ENCODE results near the gene HOXA5.

The HOXA5 gene

GRCh38 chr7:27176962-27177794 is 33.7 kb upstream of the HOXA5 start:
- H3K4me3 ChIP-seq (ENCODE audit: control insufficient read depth, low read depth, low read length), result peak overlapping the region; percentile 87
- TF ChIP-seq CTCF (IDR thresholded peaks at IDR 0.05; ENCODE audit: control insufficient read depth, insufficient read depth, low read depth, low read length, missing control alignments), result no peak
- no peak for DNase-seq (ENCODE audit: low read depth)

GRCh38 chr7:27176524-27176845 is 33.0 kb upstream of the HOXA5 start:
- H3K4me3 ChIP-seq (ENCODE audit: control insufficient read depth, low read depth, low read length), result peak overlapping the region; percentile 87
- TF ChIP-seq CTCF (IDR thresholded peaks at IDR 0.05; ENCODE audit: control insufficient read depth, insufficient read depth, low read depth, low read length, missing control alignments), result no peak
- DNase-seq (ENCODE audit: low read depth), result no peak

DNA sequence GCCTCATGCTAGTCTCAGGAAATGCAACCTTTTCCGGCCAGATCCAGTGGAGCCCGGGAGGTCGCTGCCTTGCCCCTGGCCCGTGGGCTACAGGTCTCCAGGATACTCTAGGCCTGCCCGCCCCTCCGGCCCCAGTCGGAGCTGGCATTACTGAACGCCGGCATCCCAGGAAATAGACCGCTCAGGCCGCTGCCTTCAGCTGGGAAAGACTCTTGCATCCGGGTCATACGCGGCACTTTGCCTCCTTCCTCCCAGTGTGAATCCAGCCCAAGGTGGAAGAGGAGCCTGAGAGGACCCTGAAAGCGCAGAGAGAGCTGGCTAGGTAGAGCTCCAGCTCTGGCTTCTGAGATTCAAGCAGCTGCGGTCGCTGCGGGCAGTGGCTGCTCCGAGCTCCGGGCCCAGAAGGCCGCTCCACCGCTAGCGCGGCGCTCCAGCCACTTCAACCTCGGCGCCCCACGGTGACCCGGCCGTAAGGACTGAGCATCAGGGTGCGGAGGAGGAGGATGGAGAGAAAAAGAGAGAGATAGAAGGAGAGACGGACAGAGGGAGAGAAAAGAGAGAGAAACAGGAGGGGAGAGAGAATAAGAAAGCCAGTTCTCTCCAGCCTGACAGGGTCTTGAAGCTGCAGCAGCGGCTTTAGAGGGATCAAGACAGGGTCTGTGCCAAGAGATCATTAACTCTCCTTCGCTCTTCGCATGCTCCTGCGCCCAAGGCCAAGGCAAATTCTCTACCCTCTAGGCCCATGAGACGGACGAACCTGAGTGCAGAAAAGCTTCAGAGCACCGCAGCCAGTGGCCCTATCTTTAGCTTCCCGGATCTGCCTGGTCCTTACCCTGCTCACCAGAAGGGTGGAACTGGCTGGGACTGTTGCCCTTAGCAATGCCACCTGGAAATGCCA is 32.4 kb upstream of the HOXA5 start:
- no peak for DNase-seq (ENCODE audit: low read depth)
- no peak for TF ChIP-seq CTCF (IDR thresholded peaks at IDR 0.05; ENCODE audit: control insufficient read depth, insufficient read depth, low read depth, low read length, missing control alignments)
- peak overlapping the region; percentile 87 for H3K4me3 ChIP-seq (ENCODE audit: control insufficient read depth, low read depth, low read length)

- no peak for TF ChIP-seq CTCF (IDR thresholded peaks at IDR 0.05; ENCODE audit: control insufficient read depth, insufficient read depth, low read depth, low read length, missing control alignments)
- DNase-seq (ENCODE audit: low read depth), result no peak
- peak overlapping the region; percentile 87 for H3K4me3 ChIP-seq (ENCODE audit: control insufficient read depth, low read depth, low read length)
Measured at GRCh38 chr7:27174874-27175625, 31.6 kb upstream of the HOXA5 start.

GRCh38 chr7:27173956-27174873 is 30.7 kb upstream of the HOXA5 start, which contains the start of gene HOXA10:
HOXA10 (minus strand) TSS chr7:27174320; CDS start chr7:27174306, 14 bp downstream.
- no peak for DNase-seq (ENCODE audit: low read depth)
- TF ChIP-seq CTCF (IDR thresholded peaks at IDR 0.05; ENCODE audit: control insufficient read depth, insufficient read depth, low read depth, low read length, missing control alignments), result no peak
- H3K4me3 ChIP-seq (ENCODE audit: control insufficient read depth, low read depth, low read length), result peak within 1 kb of the TSS; percentile 87

All from AG09309 (cell line).